ENCODE measurements around the gene GRB7. TPM values are rescaled to one million over a fixed set of nuclear protein-coding genes. Genes with fewer than 3 reads are reported as not detected.

Gene GRB7
- total RNA-seq, 2 donors from 2014 or later = 54.6 to 73.9 TPM

DNA sequence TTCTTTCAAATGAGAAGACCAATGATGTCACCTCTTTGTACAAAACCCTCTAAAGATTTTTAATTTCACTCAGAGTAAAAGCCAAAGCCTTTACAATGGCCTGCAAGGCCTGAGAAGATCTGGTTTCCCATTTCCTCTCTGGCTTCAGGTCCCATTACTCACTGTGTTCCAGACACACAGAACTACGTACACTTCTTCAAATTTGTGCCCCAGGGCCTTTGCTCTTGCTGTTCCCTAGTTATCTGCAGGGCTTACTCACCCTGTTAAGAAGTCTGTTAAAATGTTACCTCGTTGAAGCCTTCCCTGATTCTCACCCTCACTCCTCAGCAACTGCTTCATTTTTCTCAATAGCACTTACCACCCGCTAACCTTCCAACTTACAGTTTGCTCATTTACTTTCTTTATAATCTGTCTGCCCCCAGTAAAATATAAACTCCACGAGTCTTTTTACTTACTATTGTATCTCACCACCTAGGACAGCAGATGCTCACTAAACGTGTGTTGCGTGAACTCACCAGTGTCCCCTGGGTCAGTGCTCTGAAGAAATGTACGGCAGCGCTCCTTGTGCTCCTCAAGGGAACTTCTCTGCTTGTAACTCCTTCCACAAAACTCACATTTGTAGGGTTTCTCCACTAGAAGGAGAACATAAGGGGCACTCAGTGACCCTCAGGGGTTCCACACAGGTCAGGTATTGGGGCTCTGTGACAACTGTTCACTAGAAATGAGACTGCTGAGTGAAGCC lies 50.2 kb downstream of the GRB7 start:
- Histone ChIP-seq H3K27me3 (ENCODE audit: control insufficient read depth, insufficient read depth, low read length, poor library complexity, severe bottlenecking) (no peaks in the 10 kb centered on the region), H3K4me1 (ENCODE audit: control insufficient read depth, insufficient read depth, low read length) (no peaks in the 10 kb centered on the region), H3K9ac (ENCODE audit: extremely low read depth, low read length, poor library complexity, severe bottlenecking) (no peak overlapping the region), H3K4me3 (ENCODE audit: low read length) (no peak overlapping the region), H3K27ac (ENCODE audit: low read depth, low read length) (no peak overlapping the region), H3K36me3 (ENCODE audit: control insufficient read depth, insufficient read depth, low read length) (no peaks in the 10 kb centered on the region), H3K9me3 (ENCODE audit: control insufficient read depth, low read length) (no peaks in the 10 kb centered on the region)
- no peaks in the 10 kb centered on the region for H3K36me3 Mint-ChIP-seq (ENCODE audit: low read depth)
- H3K4me1 Mint-ChIP-seq = no peaks in the 10 kb centered on the region
- H3K27ac Mint-ChIP-seq = no peak overlapping the region
- H3K27me3 Mint-ChIP-seq (ENCODE audit: insufficient read depth) = no peaks in the 10 kb centered on the region
- no peaks in the 10 kb centered on the region for H3K9me3 Mint-ChIP-seq
- H3K4me3 Mint-ChIP-seq = no peak overlapping the region
- DNase-seq = no peak
- TF ChIP-seq, protein P1, sequence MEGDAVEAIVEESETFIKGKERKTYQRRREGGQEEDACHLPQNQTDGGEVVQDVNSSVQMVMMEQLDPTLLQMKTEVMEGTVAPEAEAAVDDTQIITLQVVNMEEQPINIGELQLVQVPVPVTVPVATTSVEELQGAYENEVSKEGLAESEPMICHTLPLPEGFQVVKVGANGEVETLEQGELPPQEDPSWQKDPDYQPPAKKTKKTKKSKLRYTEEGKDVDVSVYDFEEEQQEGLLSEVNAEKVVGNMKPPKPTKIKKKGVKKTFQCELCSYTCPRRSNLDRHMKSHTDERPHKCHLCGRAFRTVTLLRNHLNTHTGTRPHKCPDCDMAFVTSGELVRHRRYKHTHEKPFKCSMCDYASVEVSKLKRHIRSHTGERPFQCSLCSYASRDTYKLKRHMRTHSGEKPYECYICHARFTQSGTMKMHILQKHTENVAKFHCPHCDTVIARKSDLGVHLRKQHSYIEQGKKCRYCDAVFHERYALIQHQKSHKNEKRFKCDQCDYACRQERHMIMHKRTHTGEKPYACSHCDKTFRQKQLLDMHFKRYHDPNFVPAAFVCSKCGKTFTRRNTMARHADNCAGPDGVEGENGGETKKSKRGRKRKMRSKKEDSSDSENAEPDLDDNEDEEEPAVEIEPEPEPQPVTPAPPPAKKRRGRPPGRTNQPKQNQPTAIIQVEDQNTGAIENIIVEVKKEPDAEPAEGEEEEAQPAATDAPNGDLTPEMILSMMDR (conservative IDR thresholded peaks at IDR 0.05) = peak; percentile 42
- 91 to 94% methylated on average over 8 of the region's 8 CpGs for WGBS, 2 experiments (ENCODE audit: insufficient coverage in 1 of 2, insufficient read length in 1 of 2)

DNA sequence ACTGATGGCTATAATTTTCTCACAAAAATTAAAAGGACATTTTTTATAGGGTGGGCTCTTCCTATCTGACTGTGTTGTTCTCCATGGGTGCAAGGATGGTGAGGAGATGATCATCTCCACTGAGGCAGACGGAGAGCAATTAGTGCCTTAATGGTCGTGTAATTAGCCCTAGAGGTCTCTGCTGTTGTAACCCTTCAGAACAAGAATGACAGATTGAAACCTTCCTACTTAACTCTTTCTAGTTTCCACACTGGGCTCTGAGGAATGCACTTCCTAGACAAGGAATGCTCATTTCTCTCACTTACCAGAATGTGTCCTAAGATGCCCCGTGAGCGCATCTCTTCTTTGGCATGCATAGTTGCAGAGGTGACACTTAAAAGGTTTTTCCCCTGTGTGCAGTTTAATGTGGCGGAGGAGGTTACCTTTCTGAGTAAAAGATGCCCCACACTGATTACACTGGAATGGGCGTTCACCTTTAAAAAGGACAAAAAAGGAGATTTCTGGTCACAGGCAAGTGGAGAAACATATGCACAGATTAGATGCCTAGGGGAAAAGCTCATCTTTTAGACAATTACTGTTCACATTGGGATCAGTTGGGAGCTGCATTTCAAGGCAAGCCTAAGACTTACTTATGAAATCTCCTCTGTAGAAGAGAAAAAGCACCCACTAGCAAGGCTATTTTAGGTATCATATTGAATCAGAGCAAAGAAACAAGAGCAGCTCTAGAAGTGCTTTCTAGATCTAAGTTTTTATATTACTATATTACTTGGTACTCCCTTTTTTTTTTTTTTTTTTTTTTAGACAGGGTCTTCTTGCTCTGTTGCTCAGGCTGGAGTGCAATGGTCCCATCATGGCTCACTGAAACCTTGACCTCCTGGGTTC lies 53.6 kb downstream of the GRB7 start:
- Histone ChIP-seq H3K9me3 (ENCODE audit: control insufficient read depth, low read length) (no peaks in the 10 kb centered on the region), H3K4me1 (ENCODE audit: control insufficient read depth, insufficient read depth, low read length) (no peaks in the 10 kb centered on the region), H3K27me3 (ENCODE audit: control insufficient read depth, insufficient read depth, low read length, poor library complexity, severe bottlenecking) (no peaks in the 10 kb centered on the region), H3K4me3 (ENCODE audit: low read length) (no peak overlapping the region), H3K9ac (ENCODE audit: extremely low read depth, low read length, poor library complexity, severe bottlenecking) (no peak overlapping the region), H3K27ac (ENCODE audit: low read depth, low read length) (no peak overlapping the region), H3K36me3 (ENCODE audit: control insufficient read depth, insufficient read depth, low read length) (no peaks in the 10 kb centered on the region)
- no peak overlapping the region for H3K4me3 Mint-ChIP-seq
- H3K27me3 Mint-ChIP-seq (ENCODE audit: insufficient read depth) = no peaks in the 10 kb centered on the region
- no peaks in the 10 kb centered on the region for H3K9me3 Mint-ChIP-seq
- H3K27ac Mint-ChIP-seq = no peak overlapping the region
- DNase-seq = no peak
- WGBS, 2 experiments (ENCODE audit: insufficient coverage in 1 of 2, insufficient read length in 1 of 2) = 76 to 87% methylated on average over 4 to 6 of the region's 6 CpGs
- peaks cover 4% of the 10 kb centered on the region for H3K4me1 Mint-ChIP-seq
- H3K36me3 Mint-ChIP-seq (ENCODE audit: low read depth) = no peaks in the 10 kb centered on the region
- TF ChIP-seq, protein P1 (conservative IDR thresholded peaks at IDR 0.05) = no peak

DNA sequence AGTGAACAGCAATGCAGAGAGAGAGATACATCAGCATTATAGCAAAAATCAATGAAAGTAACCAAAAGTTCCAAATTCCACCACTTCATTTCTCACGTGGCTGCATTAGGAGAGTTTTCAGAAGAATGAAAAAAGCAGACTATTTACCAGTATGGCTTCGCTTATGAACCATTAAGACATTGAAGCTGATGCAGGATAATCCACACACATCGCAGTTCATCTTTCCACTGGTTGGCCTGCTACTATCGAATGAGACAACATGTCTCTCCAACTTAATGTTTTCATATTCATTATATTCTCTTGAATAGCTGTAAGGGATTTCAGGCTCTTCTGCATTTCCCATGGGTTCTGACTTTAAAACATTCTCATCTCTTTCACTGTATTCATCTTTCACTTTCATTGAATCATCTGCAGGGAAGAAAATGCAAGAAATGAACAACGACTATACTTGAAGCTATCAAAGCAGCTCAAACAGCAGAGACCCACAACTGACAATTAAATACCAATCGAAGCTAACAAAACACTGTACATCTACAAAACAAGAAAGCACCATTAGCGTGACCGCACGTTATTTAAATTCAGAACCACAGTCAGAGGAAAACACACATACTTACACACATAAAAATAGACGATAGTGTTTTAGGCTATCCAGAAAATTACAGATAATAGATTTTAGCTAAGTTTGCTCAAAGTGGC lies 54.9 kb downstream of the GRB7 start:
- no peaks in the 10 kb centered on the region for H3K9me3 ChIP-seq (ENCODE audit: control insufficient read depth, low read length)
- no peak overlapping the region for H3K9ac ChIP-seq (ENCODE audit: extremely low read depth, low read length, poor library complexity, severe bottlenecking)
- TF ChIP-seq, protein P1 (conservative IDR thresholded peaks at IDR 0.05) = no peak
- H3K36me3 Mint-ChIP-seq (ENCODE audit: low read depth) = no peaks in the 10 kb centered on the region
- H3K27ac Mint-ChIP-seq = no peak overlapping the region
- H3K27me3 ChIP-seq (ENCODE audit: control insufficient read depth, insufficient read depth, low read length, poor library complexity, severe bottlenecking) = no peaks in the 10 kb centered on the region
- H3K36me3 ChIP-seq (ENCODE audit: control insufficient read depth, insufficient read depth, low read length) = no peaks in the 10 kb centered on the region
- 94 to 96% methylated on average over 6 to 10 of the region's 10 CpGs for WGBS, 2 experiments (ENCODE audit: insufficient coverage in 1 of 2, insufficient read length in 1 of 2)
- DNase-seq = no peak
- no peak overlapping the region for H3K27ac ChIP-seq (ENCODE audit: low read depth, low read length)
- no peak overlapping the region for H3K4me3 ChIP-seq (ENCODE audit: low read length)
- H3K4me3 Mint-ChIP-seq = no peak overlapping the region
- H3K4me1 Mint-ChIP-seq = peaks cover 4% of the 10 kb centered on the region
- H3K9me3 Mint-ChIP-seq = no peaks in the 10 kb centered on the region
- no peaks in the 10 kb centered on the region for H3K4me1 ChIP-seq (ENCODE audit: control insufficient read depth, insufficient read depth, low read length)
- H3K27me3 Mint-ChIP-seq (ENCODE audit: insufficient read depth) = no peaks in the 10 kb centered on the region
